BE2C (cell line): ENCODE data around the gene GCN1.

Experiments
- DNase-seq: peaks from one replicate; pipeline ENCODE4 v3.0.0-alpha.2; 2020
- H3K27me3 ChIP-seq: fragments of 250-450 bp; sonication (Bioruptor Pico); 2 replicates; pipeline ENCODE4 v1.5.1; 2020; ENCODE audit warnings: mild to moderate bottlenecking
- H3K36me3 ChIP-seq: fragments of 250-450 bp; sonication (Bioruptor Pico); 2 replicates; pipeline ENCODE4 v1.5.1; 2020; ENCODE audit warnings: mild to moderate bottlenecking
- H3K4me1 ChIP-seq: fragments of 250-450 bp; sonication (Bioruptor Pico); 2 replicates; pipeline ENCODE4 v1.5.1; 2020
- H3K4me3 ChIP-seq: 2 replicates; pipeline ENCODE4 v1.5.1; 2011; ENCODE audit warnings: low read depth, low read length
- H3K9me3 ChIP-seq: fragments of 250-450 bp; sonication (Bioruptor Pico); 2 replicates; pipeline ENCODE4 v1.5.1; 2020
- TF ChIP-seq, protein P1 (sequence below): IDR thresholded peaks from 2 replicates; pipeline ENCODE4 v1.5.1; 2012; ENCODE audit warnings: mild to moderate bottlenecking, low read depth, low read length

GCN1 gene

GRCh38 chr12:120095331-120095730 lies 99.2 kb downstream of the GCN1 start:
- H3K4me3 ChIP-seq, result no peak overlapping the region
- TF ChIP-seq, protein P1, sequence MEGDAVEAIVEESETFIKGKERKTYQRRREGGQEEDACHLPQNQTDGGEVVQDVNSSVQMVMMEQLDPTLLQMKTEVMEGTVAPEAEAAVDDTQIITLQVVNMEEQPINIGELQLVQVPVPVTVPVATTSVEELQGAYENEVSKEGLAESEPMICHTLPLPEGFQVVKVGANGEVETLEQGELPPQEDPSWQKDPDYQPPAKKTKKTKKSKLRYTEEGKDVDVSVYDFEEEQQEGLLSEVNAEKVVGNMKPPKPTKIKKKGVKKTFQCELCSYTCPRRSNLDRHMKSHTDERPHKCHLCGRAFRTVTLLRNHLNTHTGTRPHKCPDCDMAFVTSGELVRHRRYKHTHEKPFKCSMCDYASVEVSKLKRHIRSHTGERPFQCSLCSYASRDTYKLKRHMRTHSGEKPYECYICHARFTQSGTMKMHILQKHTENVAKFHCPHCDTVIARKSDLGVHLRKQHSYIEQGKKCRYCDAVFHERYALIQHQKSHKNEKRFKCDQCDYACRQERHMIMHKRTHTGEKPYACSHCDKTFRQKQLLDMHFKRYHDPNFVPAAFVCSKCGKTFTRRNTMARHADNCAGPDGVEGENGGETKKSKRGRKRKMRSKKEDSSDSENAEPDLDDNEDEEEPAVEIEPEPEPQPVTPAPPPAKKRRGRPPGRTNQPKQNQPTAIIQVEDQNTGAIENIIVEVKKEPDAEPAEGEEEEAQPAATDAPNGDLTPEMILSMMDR, result no peak
- H3K27me3 ChIP-seq, result no peaks in the 10 kb centered on the region
- no peaks in the 10 kb centered on the region for H3K9me3 ChIP-seq
- H3K36me3 ChIP-seq, result peaks cover 46% of the 10 kb centered on the region
- H3K4me1 ChIP-seq, result peaks cover 31% of the 10 kb centered on the region
- DNase-seq, result no peak

DNA sequence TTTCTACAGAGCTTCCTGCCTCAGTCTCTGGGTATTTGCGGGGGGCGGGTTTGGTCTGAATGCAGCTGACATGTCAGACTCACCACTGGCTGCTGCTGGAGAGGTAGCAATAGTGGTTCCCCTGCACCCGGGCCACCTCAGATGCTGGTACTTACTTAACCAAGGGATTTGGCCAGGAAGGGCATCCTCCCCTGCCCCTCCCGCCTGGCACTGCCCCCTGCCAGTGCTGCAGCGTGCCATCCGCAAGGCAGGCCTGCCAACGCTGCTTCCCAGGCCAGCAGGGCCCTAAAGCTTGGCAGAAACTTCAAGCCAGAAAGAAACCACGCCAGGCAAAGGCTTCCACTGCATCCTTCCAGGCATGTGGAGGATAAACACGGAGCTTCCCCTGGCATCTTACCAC lies 100.0 kb downstream of the GCN1 start:
- no peaks in the 10 kb centered on the region for H3K9me3 ChIP-seq
- TF ChIP-seq, protein P1, result no peak
- H3K27me3 ChIP-seq, result no peaks in the 10 kb centered on the region
- no peak for DNase-seq
- peaks cover 27% of the 10 kb centered on the region for H3K4me1 ChIP-seq
- peaks cover 37% of the 10 kb centered on the region for H3K36me3 ChIP-seq
- H3K4me3 ChIP-seq, result no peak overlapping the region

DNA sequence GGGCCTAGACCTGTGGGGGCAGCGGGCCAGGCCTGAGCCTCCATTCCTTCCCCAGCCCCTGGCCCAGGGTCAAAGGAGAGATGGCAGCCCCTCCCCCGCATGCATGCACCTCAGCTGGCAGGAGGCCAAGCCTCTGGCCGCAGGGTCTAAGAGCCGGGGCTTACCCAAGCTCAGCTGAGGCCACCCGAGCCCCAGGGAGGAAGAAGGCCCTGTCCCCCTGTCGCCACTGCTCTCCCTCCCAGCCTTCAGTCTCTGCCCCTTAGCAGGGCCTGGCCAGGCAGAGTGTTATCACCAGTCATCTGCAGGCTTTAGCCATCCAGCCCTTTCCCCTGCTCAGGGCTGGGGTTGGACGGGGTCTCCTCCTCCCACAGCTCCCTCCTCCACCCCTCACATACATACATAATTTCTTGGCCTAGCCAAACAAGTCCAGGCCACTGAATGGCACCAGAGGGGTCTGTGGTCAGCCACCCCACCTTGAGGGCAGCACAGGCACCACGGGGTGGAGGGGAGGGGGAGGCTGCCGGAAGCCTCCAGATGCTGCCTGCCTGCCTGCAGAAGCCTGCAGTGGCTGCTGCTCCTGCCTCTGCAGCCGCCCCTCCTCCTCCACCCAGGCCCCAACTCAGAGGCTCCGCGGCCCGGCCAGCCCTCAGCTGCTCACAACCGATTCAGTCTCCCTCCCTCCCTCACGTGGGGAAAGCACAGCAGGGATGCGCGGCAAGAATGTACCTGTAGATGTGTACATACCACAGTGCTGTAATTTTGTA lies 100.7 kb downstream of the GCN1 start:
- 0 out of 2 replicates have a peak overlapping the region, but pooled peaks have one; percentile 5 for H3K4me3 ChIP-seq
- H3K27me3 ChIP-seq, result no peaks in the 10 kb centered on the region
- peaks cover 34% of the 10 kb centered on the region for H3K36me3 ChIP-seq
- no peaks in the 10 kb centered on the region for H3K9me3 ChIP-seq
- peak; percentile 92 for DNase-seq
- TF ChIP-seq, protein P1, result no peak
- peaks cover 27% of the 10 kb centered on the region for H3K4me1 ChIP-seq

DNA sequence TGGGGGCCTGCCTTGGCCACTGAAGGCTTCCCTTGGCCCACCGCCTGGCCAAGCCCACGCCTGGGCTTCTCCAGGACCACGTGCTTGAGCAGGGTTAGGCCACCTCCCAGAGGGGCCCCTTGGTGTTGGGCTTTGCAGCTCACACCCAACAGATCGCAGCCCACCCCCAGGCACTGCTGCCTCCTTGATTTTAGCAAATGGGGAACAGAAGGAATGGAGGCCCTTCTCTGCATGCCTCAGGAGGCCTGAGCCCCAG lies 101.3 kb downstream of the GCN1 start:
- Histone ChIP-seq H3K9me3 (no peaks in the 10 kb centered on the region), H3K36me3 (peaks cover 29% of the 10 kb centered on the region), H3K4me3 (no peak overlapping the region), H3K4me1 (peaks cover 27% of the 10 kb centered on the region), H3K27me3 (no peaks in the 10 kb centered on the region)
- no peak for DNase-seq
- TF ChIP-seq, protein P1, result no peak

- no peak for DNase-seq
- H3K4me3 ChIP-seq, result no peak overlapping the region
- TF ChIP-seq, protein P1, result no peak
- no peaks in the 10 kb centered on the region for H3K9me3 ChIP-seq
- no peaks in the 10 kb centered on the region for H3K27me3 ChIP-seq
- H3K36me3 ChIP-seq, result peaks cover 25% of the 10 kb centered on the region
- H3K4me1 ChIP-seq, result peaks cover 27% of the 10 kb centered on the region
Measured at GRCh38 chr12:120092551-120093335, 101.8 kb downstream of the GCN1 start.

- Histone ChIP-seq H3K9me3 (no peaks in the 10 kb centered on the region), H3K4me3 (no peak overlapping the region), H3K4me1 (peaks cover 27% of the 10 kb centered on the region), H3K36me3 (peaks cover 17% of the 10 kb centered on the region), H3K27me3 (no peaks in the 10 kb centered on the region)
- DNase-seq, result no peak
- TF ChIP-seq, protein P1, result no peak
Measured at GRCh38 chr12:120091371-120092090, 103.0 kb downstream of the GCN1 start.
